ENCODE data around the gene SPZ1.

GRCh38 chr5:80360914-80361444, 41.2 kb downstream of the SPZ1 start:
- TF ChIP-seq CTCF (IDR thresholded peaks at IDR 0.05; ENCODE audit: low read depth, low read length) (no peak), EZH2phosphoT487 (IDR thresholded peaks at IDR 0.05; ENCODE audit: low read depth) (no peak)

Data from OCI-LY3 (cell line).